Peyer's patch (tissue), 4 donors: Measurements from ENCODE around the gene KCTD15.

Experiments used
- POLR2A ChIP-seq, 2 donors: fragments of 450-650 bp; IDR thresholded peaks; one replicate each; pipeline ENCODE4 v1.5.1; 2017; ENCODE audit warnings: antibody characterized with exemption in 2 of 2, mild to moderate bottlenecking in 2 of 2, moderate library complexity in 2 of 2
- TF ChIP-seq, protein P1 (sequence below), 6 experiments: fragments of 450-650 bp in 4 of 6; fragments of 200-600 bp in 2 of 6; sonication (generic) in 1 of 6; IDR thresholded peaks; one replicate each; pipeline ENCODE4 v1.5.1; 2017 to 2019; ENCODE audit warnings: antibody characterized with exemption in 6 of 6, mild to moderate bottlenecking in 3 of 6, moderate library complexity in 1 of 6

DNA sequence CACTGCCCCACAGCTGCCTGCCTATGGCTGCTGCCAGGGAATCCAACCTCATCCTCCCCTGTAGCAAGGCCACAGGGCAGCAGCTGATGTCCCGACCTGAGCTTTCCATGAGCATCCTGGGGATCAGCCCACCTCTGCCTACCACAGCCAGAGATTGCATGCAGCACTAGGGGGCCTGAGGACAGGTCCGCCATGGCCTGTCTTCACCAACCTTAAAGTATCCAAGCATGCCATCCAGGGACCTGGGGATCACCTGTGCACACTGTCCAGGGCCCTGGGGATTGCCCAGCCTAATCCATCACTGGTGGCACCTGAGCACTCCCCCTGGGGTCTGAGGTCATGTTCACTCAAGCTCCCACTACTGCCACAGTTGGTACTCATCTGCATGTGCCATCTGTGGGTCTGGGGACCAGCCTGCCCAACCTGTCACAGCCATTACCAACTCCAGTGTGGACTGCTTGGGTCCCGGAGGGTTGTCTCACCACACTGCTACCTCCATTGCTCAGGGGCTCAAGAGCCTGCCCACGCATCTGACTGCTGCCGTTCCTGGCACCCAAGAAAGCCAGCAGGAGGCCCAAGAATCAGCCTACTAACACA lies 53.0 kb downstream of the KCTD15 start:
- TF ChIP-seq, protein P1, sequence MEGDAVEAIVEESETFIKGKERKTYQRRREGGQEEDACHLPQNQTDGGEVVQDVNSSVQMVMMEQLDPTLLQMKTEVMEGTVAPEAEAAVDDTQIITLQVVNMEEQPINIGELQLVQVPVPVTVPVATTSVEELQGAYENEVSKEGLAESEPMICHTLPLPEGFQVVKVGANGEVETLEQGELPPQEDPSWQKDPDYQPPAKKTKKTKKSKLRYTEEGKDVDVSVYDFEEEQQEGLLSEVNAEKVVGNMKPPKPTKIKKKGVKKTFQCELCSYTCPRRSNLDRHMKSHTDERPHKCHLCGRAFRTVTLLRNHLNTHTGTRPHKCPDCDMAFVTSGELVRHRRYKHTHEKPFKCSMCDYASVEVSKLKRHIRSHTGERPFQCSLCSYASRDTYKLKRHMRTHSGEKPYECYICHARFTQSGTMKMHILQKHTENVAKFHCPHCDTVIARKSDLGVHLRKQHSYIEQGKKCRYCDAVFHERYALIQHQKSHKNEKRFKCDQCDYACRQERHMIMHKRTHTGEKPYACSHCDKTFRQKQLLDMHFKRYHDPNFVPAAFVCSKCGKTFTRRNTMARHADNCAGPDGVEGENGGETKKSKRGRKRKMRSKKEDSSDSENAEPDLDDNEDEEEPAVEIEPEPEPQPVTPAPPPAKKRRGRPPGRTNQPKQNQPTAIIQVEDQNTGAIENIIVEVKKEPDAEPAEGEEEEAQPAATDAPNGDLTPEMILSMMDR (IDR thresholded peaks at IDR 0.05), result no peak
- no peak for TF ChIP-seq POLR2A (IDR thresholded peaks at IDR 0.05)
